NOMO-1 (cell line): Measurements from ENCODE around the gene ELL.

ENCODE experiments used
- DNase-seq, 2 experiments: peaks; one replicate each; lab custom pipeline; 2025; ENCODE audit not compliant: unreplicated experiment in 2 of 2; lab: John Stamatoyannopoulos, UW

The ELL gene

GRCh38 chr19:18491995-18492953 lies 29.6 kb downstream of the ELL start:
- no peak for DNase-seq

- DNase-seq = no peak
Measured at GRCh38 chr19:18490728-18491127, 31.1 kb downstream of the ELL start.

DNA sequence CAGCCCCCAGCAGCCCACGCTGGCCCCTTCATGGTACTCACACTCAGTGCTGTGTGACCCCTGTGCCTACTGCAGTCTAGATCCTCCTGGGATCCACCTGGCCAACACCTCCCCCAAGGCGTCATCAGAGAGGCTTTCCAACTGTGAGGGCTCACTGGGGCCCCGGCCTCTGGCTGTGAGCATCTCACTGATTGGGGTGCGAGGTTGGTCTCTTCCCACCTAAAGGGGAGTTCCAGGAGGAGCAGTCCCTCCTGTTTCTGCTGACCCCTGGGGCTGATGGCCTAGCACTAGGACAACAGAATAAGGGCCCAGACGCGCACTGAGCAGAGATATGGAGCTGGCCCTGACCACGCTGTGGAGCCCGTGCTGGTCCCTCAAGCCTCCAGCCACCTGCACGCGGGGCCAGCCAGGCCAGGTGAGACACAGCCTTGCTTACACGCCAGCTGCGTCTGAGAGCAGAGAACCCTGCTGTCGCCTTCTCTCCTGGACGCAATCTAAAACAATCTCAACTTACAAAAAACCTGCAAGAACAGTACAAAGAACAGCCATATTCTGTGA lies 32.2 kb downstream of the ELL start:
- no peak for DNase-seq

DNA sequence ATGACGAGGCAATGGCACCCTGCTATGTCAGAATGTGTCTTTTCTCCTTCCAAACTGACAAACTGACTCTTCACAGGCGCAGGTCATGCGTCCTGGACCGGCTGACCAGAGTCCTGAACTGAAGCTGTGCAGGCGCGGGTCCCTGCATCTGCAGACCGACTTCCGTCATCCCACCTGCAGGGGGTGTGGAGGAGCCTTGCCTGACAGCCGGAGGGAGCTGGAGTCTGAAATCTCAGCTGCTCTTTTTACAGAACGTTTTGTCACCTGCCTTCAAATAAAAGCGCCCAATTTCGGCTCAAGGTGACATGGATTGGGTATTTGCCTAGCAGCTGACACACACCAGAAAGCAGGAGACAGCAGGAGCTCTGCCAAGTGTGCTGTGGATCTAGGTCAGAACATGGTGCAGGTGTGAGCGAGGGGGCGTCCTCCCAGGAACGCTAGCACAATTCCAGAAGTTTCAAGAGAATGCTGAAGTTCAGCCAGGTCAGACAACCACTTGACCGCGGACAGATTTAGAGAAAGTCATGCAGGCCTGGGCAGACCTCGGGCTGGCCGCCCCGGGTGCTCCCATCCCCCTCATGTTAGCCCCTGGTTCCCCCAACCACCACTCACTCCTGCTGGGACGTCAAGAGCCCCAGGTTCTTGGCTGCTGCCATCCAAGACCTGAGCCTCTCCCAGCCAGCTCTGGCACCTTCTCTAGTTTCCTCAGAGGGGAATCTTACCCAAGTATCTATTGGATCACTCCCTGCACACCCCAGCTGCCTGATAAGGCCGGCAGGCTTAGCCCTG lies 32.8 kb downstream of the ELL start:
- DNase-seq = no peak

DNA sequence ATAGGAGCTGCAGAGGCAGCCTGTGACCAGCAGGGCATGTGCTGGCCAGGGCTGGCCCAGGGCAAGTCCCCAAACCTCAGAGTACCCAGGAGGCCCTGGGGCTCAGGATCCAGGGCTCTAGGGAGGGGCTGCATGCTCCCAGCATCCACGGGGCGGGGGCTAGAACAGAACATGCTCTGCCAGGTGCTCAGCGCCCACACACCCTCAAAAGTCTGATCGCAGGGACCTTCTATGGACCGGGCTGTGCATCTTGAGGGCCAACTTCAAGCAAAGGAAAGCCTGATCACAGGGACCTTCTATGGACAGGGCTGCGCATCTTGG lies 33.5 kb downstream of the ELL start:
- DNase-seq = no peak

DNA sequence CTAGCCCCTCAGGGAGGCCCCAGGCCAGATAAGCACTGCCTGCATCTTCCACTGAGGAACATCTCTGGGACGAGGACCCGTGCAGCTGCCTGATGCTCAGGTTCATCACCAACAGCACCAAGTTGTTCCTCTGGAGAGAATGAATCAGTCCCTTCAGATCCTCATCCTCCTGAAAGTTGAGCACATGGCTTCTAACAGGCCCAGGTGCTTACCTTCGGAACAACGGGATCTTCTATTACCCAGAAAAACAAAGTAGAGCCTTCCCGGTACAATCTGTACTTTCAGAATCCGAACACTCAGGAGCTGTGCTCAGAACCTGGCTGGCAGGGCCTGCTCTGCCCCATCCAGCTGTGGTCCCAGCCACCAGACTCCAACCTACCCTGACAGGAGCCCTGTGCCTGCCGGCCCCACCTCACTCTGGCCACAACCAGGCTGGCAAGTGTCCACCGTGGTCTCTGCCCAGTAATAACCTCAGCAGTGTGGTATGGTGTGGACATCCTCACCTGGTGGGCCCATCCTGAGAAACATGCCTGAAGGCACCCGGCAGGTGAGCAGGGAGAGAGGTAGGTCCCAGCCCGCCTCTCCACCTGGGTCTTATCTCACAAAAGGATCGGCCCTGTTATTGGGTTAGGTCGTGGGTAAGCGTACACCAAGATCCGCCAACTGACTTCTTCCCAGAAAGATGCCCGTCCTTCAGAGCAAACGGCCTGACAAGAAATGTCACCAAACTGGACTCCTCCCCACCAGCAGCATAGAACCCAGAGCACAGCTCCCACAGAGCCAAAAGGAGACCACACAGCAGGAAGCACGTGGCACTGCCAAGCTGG lies 34.1 kb downstream of the ELL start:
- no peak for DNase-seq

- DNase-seq = no peak
Measured at GRCh38 chr19:18486746-18487145, 35.1 kb downstream of the ELL start.

- no peak for DNase-seq
Measured at GRCh38 chr19:18484992-18485391, 36.9 kb downstream of the ELL start.

- DNase-seq = no peak
Measured at GRCh38 chr19:18483119-18483890, 38.6 kb downstream of the ELL start.

DNA sequence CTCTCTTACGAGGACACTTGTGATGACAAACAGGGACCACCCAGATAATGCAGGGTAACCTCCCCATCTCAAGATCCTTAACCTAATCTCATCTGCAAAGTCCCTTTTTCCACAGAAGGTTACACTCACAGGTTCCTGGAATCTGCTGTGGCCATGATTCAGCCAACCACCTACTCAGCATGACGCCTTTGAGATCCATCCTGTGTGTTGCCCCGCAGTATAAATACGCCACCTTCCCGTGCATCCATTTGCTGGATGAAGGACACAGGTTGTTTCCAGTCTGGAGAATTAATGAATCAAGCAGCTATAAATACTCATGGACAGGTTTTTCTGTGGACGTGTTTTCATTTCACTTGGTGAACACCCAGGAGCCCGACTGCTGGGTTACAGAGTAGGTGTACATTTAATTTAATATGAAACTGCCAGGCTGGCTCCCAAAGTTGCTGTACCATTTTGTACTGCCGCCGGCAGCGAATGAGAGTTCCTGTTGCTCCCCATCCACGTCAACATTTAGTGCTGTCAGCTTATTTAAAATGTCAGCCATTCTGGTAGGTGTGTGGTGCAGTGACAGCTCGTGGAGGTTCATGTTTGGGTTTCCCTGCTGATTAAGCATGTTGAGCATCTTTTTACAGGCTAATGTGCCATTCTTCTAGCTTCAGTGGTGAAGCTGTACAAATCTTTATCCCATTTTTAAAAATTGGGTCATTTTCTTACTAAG lies 40.2 kb downstream of the ELL start:
- no peak for DNase-seq

DNA sequence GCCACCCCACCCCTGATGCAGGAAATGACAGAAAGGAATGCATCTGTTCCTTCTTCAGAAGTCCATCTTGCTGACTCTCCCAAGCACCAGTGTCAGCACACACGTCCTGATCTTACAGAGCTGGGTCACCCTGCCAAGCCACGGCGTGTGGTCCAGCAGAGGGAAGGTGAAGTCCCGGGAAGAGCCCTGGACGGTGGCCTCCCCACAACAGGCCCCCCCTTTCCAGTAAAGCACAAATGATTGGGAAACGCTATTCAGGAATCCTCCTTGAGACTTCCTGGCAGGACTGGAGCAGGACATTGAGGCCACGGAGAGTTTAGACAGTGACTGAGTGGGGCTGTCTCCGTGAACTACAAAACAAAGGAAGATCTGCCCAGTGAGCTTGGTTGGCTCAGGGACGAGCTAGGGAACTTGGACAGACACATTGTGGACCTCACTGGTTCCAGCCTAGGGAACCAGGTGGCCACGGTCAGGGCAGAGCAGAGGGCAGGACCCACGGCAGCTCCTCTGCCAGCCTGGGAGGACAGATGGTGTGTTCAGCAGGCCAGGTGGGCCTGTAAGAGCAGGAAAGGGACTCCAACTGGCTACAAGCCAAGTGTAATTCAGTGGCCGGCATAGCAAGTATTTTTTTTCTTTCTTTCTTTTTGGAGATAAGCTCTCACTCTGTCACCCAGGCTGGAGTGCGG lies 41.7 kb downstream of the ELL start:
- DNase-seq = no peak

DNA sequence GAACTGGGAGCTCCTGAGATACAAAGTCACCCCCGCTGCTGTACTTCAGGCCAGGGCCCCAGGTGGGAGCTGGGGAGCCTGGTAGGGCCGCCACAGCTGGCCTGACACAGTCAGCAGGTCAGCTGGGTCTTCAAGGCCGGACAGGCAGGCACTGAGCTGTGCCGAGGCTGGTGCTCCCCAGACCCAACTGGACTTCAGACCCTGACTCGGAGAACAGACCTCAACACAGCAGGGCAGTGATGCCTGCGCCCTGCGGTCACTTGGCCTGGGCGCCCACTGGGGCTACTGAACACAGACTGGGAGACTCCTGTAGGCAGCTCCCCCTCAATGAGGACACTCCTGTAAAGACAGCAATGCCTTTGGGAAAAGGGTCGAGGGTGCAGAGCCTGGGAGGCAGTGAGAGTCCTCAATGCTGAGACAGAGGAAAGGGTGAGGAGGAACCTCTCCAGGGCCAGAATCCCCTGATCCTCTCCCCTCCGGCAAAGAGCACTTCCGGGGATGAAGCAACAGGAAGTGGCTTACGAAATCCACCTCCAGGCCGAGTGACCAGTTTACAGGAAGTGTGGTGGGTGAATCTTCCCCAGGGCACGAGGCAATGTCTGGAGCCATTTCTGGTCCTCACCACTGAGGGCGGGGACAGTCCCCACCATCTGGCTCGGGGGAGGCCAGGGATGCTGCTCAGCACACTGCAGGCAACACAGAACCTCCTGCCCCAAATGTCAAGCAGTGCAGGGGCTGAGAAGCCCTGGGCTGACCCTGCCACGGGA lies 43.1 kb downstream of the ELL start:
- peak; percentile 87 to 96 for DNase-seq

DNA sequence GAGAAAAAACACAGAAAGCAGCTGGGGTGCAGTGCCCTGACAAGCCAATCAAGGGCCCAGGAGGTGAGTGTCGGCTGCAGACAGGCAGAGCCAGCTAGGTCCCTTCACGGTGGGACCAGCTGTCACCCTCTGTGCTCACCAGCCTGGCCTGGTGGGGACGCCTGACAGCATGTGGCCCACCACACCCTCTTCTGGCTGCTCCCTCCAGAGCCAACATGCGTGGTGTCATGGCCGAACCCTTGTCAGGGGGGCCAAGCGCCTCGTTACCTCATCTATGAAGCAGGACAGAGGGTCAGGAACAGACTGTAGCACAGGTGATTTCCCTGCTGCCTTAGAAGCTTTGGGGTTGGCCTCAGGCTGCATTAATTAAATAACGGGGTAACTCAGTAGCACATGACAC lies 43.9 kb downstream of the ELL start:
- no peak for DNase-seq

GRCh38 chr19:18477042-18477779 lies 44.7 kb downstream of the ELL start:
- peak in 1 of 2 experiments; percentile 13 for DNase-seq

- DNase-seq = no peak
Measured at GRCh38 chr19:18476507-18477041, 45.3 kb downstream of the ELL start.

- DNase-seq = no peak
Measured at GRCh38 chr19:18475762-18476331, 46.0 kb downstream of the ELL start.

GRCh38 chr19:18475004-18475453 lies 46.8 kb downstream of the ELL start:
- no peak for DNase-seq
